Measurements from ENCODE around the gene RPUSD3. TPM values are rescaled to one million over a fixed set of nuclear protein-coding genes. Genes with fewer than 3 reads are reported as not detected.

Gene RPUSD3
- total RNA-seq, 4 donors from 2014 or later, result 29.7 to 43.1 (median 38.5) TPM

- no peak for TF ChIP-seq POLR2A (IDR thresholded peaks at IDR 0.05)
- TF ChIP-seq CTCF (IDR thresholded peaks at IDR 0.05), result no peak
- DNase-seq, result no peak
- no peaks in the 10 kb centered on the region for H3K9me3 ChIP-seq
- H3K27me3 ChIP-seq, result no peaks in the 10 kb centered on the region
- H3K36me3 ChIP-seq, result peaks cover 0 to 9% (median 0%) of the 10 kb centered on the region in 3 donors
- H3K4me1 ChIP-seq, result peaks cover 0 to 8% (median 0%) of the 10 kb centered on the region in 4 donors
- H3K4me3 ChIP-seq, result no peak overlapping the region
- no peak overlapping the region for H3K27ac ChIP-seq
These were observed 2.4 kb upstream of the RPUSD3 start for GRCh38 chr3:9846231-9846630.

- Histone ChIP-seq H3K9me3 (no peaks in the 10 kb centered on the region), H3K4me3 (no peak overlapping the region), H3K27me3 (no peaks in the 10 kb centered on the region), H3K4me1 (peaks cover 0 to 8% (median 0%) of the 10 kb centered on the region in 4 donors), H3K27ac (no peak overlapping the region), H3K36me3 (peaks cover 0 to 47% (median 0%) of the 10 kb centered on the region in 3 donors)
- DNase-seq, result no peak
- no peak for TF ChIP-seq POLR2A (IDR thresholded peaks at IDR 0.05)
These were observed 2.8 kb downstream of the RPUSD3 start for GRCh38 chr3:9841015-9841414.

GRCh38 chr3:9838856-9839255, 5.0 kb downstream of the RPUSD3 start:
- peak in 1 of 3 donors; percentile 14 for DNase-seq
- Histone ChIP-seq H3K9me3 (no peaks in the 10 kb centered on the region), H3K27me3 (no peaks in the 10 kb centered on the region), H3K27ac (no peak overlapping the region), H3K36me3 (peaks cover 0 to 67% (median 0%) of the 10 kb centered on the region in 3 donors), H3K4me3 (no peak overlapping the region), H3K4me1 (peaks cover 0 to 8% (median 0%) of the 10 kb centered on the region in 4 donors)
- TF ChIP-seq POLR2A (IDR thresholded peaks at IDR 0.05) (no peak), CTCF (IDR thresholded peaks at IDR 0.05) (no peak)

GRCh38 chr3:9837701-9838582, 5.9 kb downstream of the RPUSD3 start:
- Histone ChIP-seq H3K9me3 (no peaks in the 10 kb centered on the region), H3K27me3 (no peaks in the 10 kb centered on the region), H3K4me1 (peaks cover 0 to 4% (median 0%) of the 10 kb centered on the region in 4 donors), H3K36me3 (peaks cover 0 to 75% (median 0%) of the 10 kb centered on the region in 3 donors), H3K4me3 (no peak overlapping the region), H3K27ac (no peak overlapping the region)
- DNase-seq, result no peak
- TF ChIP-seq CTCF (IDR thresholded peaks at IDR 0.05) (no peak), POLR2A (IDR thresholded peaks at IDR 0.05) (no peak)

GRCh38 chr3:9834520-9835380, 9.1 kb downstream of the RPUSD3 start:
- no peaks in the 10 kb centered on the region for H3K27me3 ChIP-seq
- H3K9me3 ChIP-seq, result no peaks in the 10 kb centered on the region
- H3K27ac ChIP-seq, result no peak overlapping the region
- H3K4me3 ChIP-seq, result no peak overlapping the region
- H3K4me1 ChIP-seq, result no peaks in the 10 kb centered on the region
- peaks cover 0 to 57% (median 0%) of the 10 kb centered on the region in 3 donors for H3K36me3 ChIP-seq
- TF ChIP-seq POLR2A (IDR thresholded peaks at IDR 0.05) (no peak), CTCF (IDR thresholded peaks at IDR 0.05) (no peak)
- no peak for DNase-seq
